ENCODE measurements around the gene GSDMA. TPM values are rescaled to one million over a fixed set of nuclear protein-coding genes. Genes with fewer than 3 reads are reported as not detected.
"Not testable (repeated sequence)": the region's sequence is repeated elsewhere in the genome, so short reads cannot be mapped to it uniquely, and the experiment has no call there.

GSDMA gene
- total and polyA plus RNA-seq, 9 of the 15 experiments (the other 6 are each of a cell fraction or from before 2014, with no cell fraction given), result 0.04 to 0.13 (median 0.07) TPM; not detected in 2

DNA sequence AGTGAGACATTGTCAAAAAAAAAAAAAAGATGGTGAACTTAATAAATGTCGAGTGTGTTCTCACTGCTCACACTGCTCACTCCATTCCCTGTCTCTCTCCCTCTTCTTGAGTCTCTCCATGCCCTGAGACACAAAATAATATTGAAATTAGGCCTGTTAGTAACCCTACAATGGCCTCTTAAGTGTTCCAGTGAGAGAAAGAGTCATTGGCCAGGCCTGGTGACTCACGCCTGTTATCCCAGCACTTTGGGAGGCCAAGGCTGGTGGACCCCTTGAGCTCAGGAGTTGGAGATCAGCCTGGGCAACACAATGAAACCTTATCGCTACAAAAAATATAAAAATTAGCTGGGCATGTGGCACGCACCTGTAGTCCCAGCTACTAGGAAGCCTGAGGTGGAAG is 36.3 kb downstream of the GSDMA start (continued):
- TF ChIP-seq, protein P1, sequence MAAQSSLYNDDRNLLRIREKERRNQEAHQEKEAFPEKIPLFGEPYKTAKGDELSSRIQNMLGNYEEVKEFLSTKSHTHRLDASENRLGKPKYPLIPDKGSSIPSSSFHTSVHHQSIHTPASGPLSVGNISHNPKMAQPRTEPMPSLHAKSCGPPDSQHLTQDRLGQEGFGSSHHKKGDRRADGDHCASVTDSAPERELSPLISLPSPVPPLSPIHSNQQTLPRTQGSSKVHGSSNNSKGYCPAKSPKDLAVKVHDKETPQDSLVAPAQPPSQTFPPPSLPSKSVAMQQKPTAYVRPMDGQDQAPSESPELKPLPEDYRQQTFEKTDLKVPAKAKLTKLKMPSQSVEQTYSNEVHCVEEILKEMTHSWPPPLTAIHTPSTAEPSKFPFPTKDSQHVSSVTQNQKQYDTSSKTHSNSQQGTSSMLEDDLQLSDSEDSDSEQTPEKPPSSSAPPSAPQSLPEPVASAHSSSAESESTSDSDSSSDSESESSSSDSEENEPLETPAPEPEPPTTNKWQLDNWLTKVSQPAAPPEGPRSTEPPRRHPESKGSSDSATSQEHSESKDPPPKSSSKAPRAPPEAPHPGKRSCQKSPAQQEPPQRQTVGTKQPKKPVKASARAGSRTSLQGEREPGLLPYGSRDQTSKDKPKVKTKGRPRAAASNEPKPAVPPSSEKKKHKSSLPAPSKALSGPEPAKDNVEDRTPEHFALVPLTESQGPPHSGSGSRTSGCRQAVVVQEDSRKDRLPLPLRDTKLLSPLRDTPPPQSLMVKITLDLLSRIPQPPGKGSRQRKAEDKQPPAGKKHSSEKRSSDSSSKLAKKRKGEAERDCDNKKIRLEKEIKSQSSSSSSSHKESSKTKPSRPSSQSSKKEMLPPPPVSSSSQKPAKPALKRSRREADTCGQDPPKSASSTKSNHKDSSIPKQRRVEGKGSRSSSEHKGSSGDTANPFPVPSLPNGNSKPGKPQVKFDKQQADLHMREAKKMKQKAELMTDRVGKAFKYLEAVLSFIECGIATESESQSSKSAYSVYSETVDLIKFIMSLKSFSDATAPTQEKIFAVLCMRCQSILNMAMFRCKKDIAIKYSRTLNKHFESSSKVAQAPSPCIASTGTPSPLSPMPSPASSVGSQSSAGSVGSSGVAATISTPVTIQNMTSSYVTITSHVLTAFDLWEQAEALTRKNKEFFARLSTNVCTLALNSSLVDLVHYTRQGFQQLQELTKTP (IDR thresholded peaks at IDR 0.05; ENCODE audit: low read depth in 1 of 2, partially characterized antibody in 2 of 2), result no peak
- TF ChIP-seq MEIS2 (IDR thresholded peaks at IDR 0.05; ENCODE audit: partially characterized antibody) (no peak), BRD4 (IDR thresholded peaks at IDR 0.05) (no peak), ZNF282 (CRISPR knock-in tag; IDR thresholded peaks at IDR 0.05) (no peak)

DNA sequence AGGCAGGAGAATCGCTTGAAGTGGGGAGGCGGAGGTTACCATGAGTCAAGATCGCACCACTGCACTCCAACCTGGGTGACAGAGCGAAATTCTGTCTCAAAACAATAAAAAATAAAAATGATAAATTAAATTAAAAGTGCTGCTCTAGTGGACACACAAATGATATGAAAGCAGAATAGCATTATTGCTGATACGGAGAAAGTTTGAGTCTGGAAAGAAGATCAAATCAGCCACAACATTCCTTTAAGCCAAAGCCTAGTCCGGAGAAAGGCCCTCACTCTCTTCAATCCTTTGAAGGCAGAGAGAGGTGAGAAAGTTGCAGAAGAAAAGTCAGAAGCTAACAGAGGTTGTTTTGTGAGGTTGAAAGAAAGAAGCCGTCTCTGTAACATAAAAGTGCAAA is 37.4 kb downstream of the GSDMA start:
- Histone ChIP-seq H3K36me3 (ENCODE audit: control insufficient read depth, insufficient read depth, low read length) (peaks cover 31% of the 10 kb centered on the region; the same call in 2 of the 3 replicates), H3K27ac (ENCODE audit: extremely low read depth, low read depth, low read length) (no peak overlapping the region), H3K4me3 (no peak overlapping the region), H2AFZ (ENCODE audit: low read depth, low read length) (no peak overlapping the region), H3K9me1 (ENCODE audit: control insufficient read depth, insufficient read depth, low read length) (no peaks in the 10 kb centered on the region), H3K9ac (ENCODE audit: insufficient read depth in 1 of 2, low read depth in 2 of 2, low read length in 2 of 2) (no peak overlapping the region), H3K4me1 (replicated peaks in 1 of 2; ENCODE audit: control insufficient read depth in 2 of 2, insufficient read depth in 2 of 2, low read length in 2 of 2) (peaks cover 3 to 7% of the 10 kb centered on the region in 2 experiments; a peak in 3 of 5 replicates), H3K27me3 (ENCODE audit: control insufficient read depth in 2 of 2, insufficient read depth in 2 of 2, low read length in 2 of 2) (no peaks in the 10 kb centered on the region), H3K9me3 (replicated peaks; ENCODE audit: control insufficient read depth, insufficient read depth, low read depth, low read length) (no peaks in the 10 kb centered on the region), H4K20me1 (replicated peaks; ENCODE audit: control insufficient read depth, insufficient read depth, low read length) (no peaks in the 10 kb centered on the region), H3K79me2 (ENCODE audit: control insufficient read depth, insufficient read depth, low read length) (no peaks in the 10 kb centered on the region), H3K4me2 (ENCODE audit: insufficient read depth, low read length) (no peak overlapping the region)
- intact Hi-C loops (cut with micrococcal nuclease), result no loop called here
- ATAC-seq, result no peak
- POLR2A ChIA-PET, result interaction anchor here (0.7 to 3.3 kb wide), 6 partner anchors 8 to 159 kb away, joined by 3 to 13 read pairs (median 4); partner anchors contain the start of gene PSMD3
- CTCF ChIA-PET (ENCODE audit: low intra/inter-chr PET ratio), result no interaction called here
- no peak for DNase-seq (ENCODE audit: extremely low read depth in 1 of 4, low spot score in 3 of 4)
- TF ChIP-seq C11orf30 (IDR thresholded peaks at IDR 0.05; ENCODE audit: low read depth) (peak; percentile 62; the same call in 1 of the 2 replicates), SMARCC2 (IDR thresholded peaks at IDR 0.05; ENCODE audit: low read depth) (no peak), CEBPB (tag; IDR thresholded peaks at IDR 0.05) (no peak), GTF2E2 (tag; IDR thresholded peaks at IDR 0.05) (no peak), ZNF316 (IDR thresholded peaks at IDR 0.05) (peak; percentile 77), NCOR1 (IDR thresholded peaks at IDR 0.05) (no peak)
- no peak for FAIRE-seq
- BruUV-seq (replicated peaks), result no TSS peak
- WGBS (ENCODE audit: insufficient coverage, low coverage, missing lambda C conversion rate), result 57% methylated on average over 7 of the region's 7 CpGs
- in situ Hi-C loops (cut with MboI), result loop anchor here (25.0 kb wide), 1 partner anchor 287 kb away; the partner anchor contains the start of gene CDC6

DNA sequence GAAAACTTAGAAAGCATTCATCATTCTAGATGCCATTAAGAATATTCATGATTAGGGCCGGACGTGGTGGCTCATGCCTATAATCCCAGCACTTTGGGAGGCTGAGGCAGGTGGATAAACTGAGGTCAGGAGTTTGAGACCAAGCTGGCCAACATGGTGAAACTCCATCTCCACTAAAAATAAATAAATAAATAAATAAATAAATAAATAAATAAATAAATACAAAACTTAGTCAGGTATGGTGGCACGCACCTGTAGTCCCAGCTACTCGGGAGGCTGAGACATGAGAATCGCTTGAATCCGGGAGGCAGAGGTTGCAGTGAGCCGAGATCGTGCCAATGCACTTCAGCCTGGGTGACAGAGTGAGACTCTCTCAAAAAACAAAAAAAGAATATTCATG is 38.5 kb downstream of the GSDMA start:
- H3K9ac ChIP-seq (ENCODE audit: insufficient read depth in 1 of 2, low read depth in 2 of 2, low read length in 2 of 2); H2AFZ ChIP-seq (ENCODE audit: low read depth, low read length); FAIRE-seq; ATAC-seq; BruUV-seq (replicated peaks); H3K27ac ChIP-seq (ENCODE audit: extremely low read depth, low read depth, low read length); H3K4me2 ChIP-seq (ENCODE audit: insufficient read depth, low read length); CTCF ChIA-PET (ENCODE audit: low intra/inter-chr PET ratio); H3K4me1 ChIP-seq (replicated peaks in 1 of 2; ENCODE audit: control insufficient read depth in 2 of 2, insufficient read depth in 2 of 2, low read length in 2 of 2); H4K20me1 ChIP-seq (replicated peaks; ENCODE audit: control insufficient read depth, insufficient read depth, low read length); H3K9me3 ChIP-seq (replicated peaks; ENCODE audit: control insufficient read depth, insufficient read depth, low read depth, low read length); H3K79me2 ChIP-seq (ENCODE audit: control insufficient read depth, insufficient read depth, low read length); intact Hi-C loops (cut with micrococcal nuclease); H3K4me3 ChIP-seq; H3K27me3 ChIP-seq (ENCODE audit: control insufficient read depth in 2 of 2, insufficient read depth in 2 of 2, low read length in 2 of 2); DNase-seq (ENCODE audit: extremely low read depth in 1 of 4, low spot score in 3 of 4); H3K9me1 ChIP-seq (ENCODE audit: control insufficient read depth, insufficient read depth, low read length): not testable (repeated sequence)
- in situ Hi-C loops (cut with MboI), result loop anchor here (25.0 kb wide), 1 partner anchor 286 kb away; the partner anchor contains the start of gene CDC6
- 76% methylated on average over 8 of the region's 8 CpGs for WGBS (ENCODE audit: insufficient coverage, low coverage, missing lambda C conversion rate)
- H3K36me3 ChIP-seq (ENCODE audit: control insufficient read depth, insufficient read depth, low read length), result peaks cover 21% of the 10 kb centered on the region; the same call in 2 of the 3 replicates
- POLR2A ChIA-PET, result interaction anchor here (1.5 to 3.3 kb wide), 2 partner anchors 9 to 14 kb away, joined by 4 to 13 read pairs; no protein-coding TSS in a partner anchor

All from K562 (cell line).